Hippocampal formation (tissue), 2 donors: ENCODE results near the gene PHETA1.
"Not testable (repeated sequence)": the region's sequence is repeated elsewhere in the genome, so short reads cannot be mapped to it uniquely, and the experiment has no call there.

ENCODE experiments used
- DNase-seq, 2 donors: peaks; one replicate each; lab custom pipeline; 2025; lab: John Stamatoyannopoulos, UW

PHETA1 gene

GRCh38 chr12:111405149-111405858, 36.4 kb upstream of the PHETA1 start:
- DNase-seq = peak; percentile 85 to 93

- DNase-seq = no peak
Observed at GRCh38 chr12:111404362-111405148, 35.7 kb upstream of the PHETA1 start.

GRCh38 chr12:111402490-111402824, 33.6 kb upstream of the PHETA1 start:
- not testable (repeated sequence) for DNase-seq

- DNase-seq = no peak
Observed at GRCh38 chr12:111401167-111401605, 32.3 kb upstream of the PHETA1 start.

- DNase-seq = not testable (repeated sequence)
Observed at GRCh38 chr12:111399741-111400404, 31.0 kb upstream of the PHETA1 start.

GRCh38 chr12:111398530-111398929, 29.6 kb upstream of the PHETA1 start:
- DNase-seq = no peak

- DNase-seq = peak; percentile 67 to 76
Observed at GRCh38 chr12:111396726-111397445, 28.0 kb upstream of the PHETA1 start.

GRCh38 chr12:111396271-111396670, 27.4 kb upstream of the PHETA1 start:
- DNase-seq = not testable (repeated sequence)

- DNase-seq = no peak
Observed at GRCh38 chr12:111395336-111396187, 26.7 kb upstream of the PHETA1 start.

- DNase-seq = no peak
Observed at GRCh38 chr12:111394480-111394879, 25.6 kb upstream of the PHETA1 start.

- DNase-seq = no peak
Observed at GRCh38 chr12:111393700-111394300, 24.9 kb upstream of the PHETA1 start.

- no peak for DNase-seq
Observed at GRCh38 chr12:111390910-111391309, 22.0 kb upstream of the PHETA1 start.

- no peak for DNase-seq
Observed at GRCh38 chr12:111389635-111390034, 20.7 kb upstream of the PHETA1 start.

- DNase-seq = no peak
Observed at GRCh38 chr12:111387747-111388323, 18.9 kb upstream of the PHETA1 start.

- DNase-seq = no peak
Observed at GRCh38 chr12:111386885-111387284, 18.0 kb upstream of the PHETA1 start.

GRCh38 chr12:111384596-111384995, 15.7 kb upstream of the PHETA1 start:
- DNase-seq = no peak

GRCh38 chr12:111379942-111380554, 11.2 kb upstream of the PHETA1 start:
- DNase-seq = no peak

- DNase-seq = no peak
Observed at GRCh38 chr12:111377440-111377839, 8.5 kb upstream of the PHETA1 start.

GRCh38 chr12:111373231-111373630, 4.3 kb upstream of the PHETA1 start:
- DNase-seq = not testable (repeated sequence)
